IPS-18a (cell line): ENCODE measurements around the gene SPINT2.
A peak's percentile ranks its signal among the peaks of the same experiment; 100 is the strongest.
"Not testable (repeated sequence)": the region's sequence is repeated elsewhere in the genome, so short reads cannot be mapped to it uniquely, and the experiment has no call there.

Experiments
- H3K27ac ChIP-seq: one replicate; pipeline ENCODE4 v1.5.1; 2013; ENCODE audit warnings: low read length
- H3K27me3 ChIP-seq: one replicate; pipeline ENCODE4 v1.6.1; 2013; ENCODE audit warnings: mild to moderate bottlenecking, low read length; ENCODE audit not compliant: control insufficient read depth, insufficient read depth
- H3K36me3 ChIP-seq: one replicate; pipeline ENCODE4 v1.6.1; 2013; ENCODE audit warnings: low read depth, low read length; ENCODE audit not compliant: control insufficient read depth
- H3K4me1 ChIP-seq: one replicate; pipeline ENCODE4 v1.6.1; 2013; ENCODE audit warnings: low read depth, low read length; ENCODE audit not compliant: control insufficient read depth
- H3K4me3 ChIP-seq: one replicate; pipeline ENCODE4 v1.5.1; 2013; ENCODE audit warnings: low read length
- H3K9ac ChIP-seq: one replicate; pipeline ENCODE4 v1.6.1; 2013; ENCODE audit warnings: mild to moderate bottlenecking, low read length, moderate library complexity
- H3K9me3 ChIP-seq: one replicate; pipeline ENCODE4 v1.6.1; 2013; ENCODE audit warnings: low read depth, low read length; ENCODE audit not compliant: control insufficient read depth

Gene SPINT2

GRCh38 chr19:38335949-38336637 lies 71.7 kb downstream of the SPINT2 start:
- no peaks in the 10 kb centered on the region for H3K9me3 ChIP-seq
- H3K36me3 ChIP-seq = no peaks in the 10 kb centered on the region
- H3K9ac ChIP-seq = peak overlapping the region; percentile 61
- no peaks in the 10 kb centered on the region for H3K27me3 ChIP-seq
- no peak overlapping the region for H3K27ac ChIP-seq
- peak overlapping the region; percentile 97 for H3K4me3 ChIP-seq
- H3K4me1 ChIP-seq = peaks cover 5% of the 10 kb centered on the region

- Histone ChIP-seq H3K36me3 (no peaks in the 10 kb centered on the region), H3K9ac (peak overlapping the region; percentile 61), H3K27me3 (no peaks in the 10 kb centered on the region), H3K27ac (no peak overlapping the region), H3K4me1 (peaks cover 5% of the 10 kb centered on the region), H3K4me3 (peak overlapping the region; percentile 97), H3K9me3 (no peaks in the 10 kb centered on the region)
Observed at GRCh38 chr19:38336638-38337359, 72.4 kb downstream of the SPINT2 start.

- Histone ChIP-seq H3K4me1 (peaks cover 5% of the 10 kb centered on the region), H3K9ac (no peak overlapping the region), H3K4me3 (peak overlapping the region; percentile 97), H3K27ac (no peak overlapping the region), H3K36me3 (no peaks in the 10 kb centered on the region), H3K27me3 (no peaks in the 10 kb centered on the region), H3K9me3 (no peaks in the 10 kb centered on the region)
Observed at GRCh38 chr19:38337360-38337653, 72.9 kb downstream of the SPINT2 start.

DNA sequence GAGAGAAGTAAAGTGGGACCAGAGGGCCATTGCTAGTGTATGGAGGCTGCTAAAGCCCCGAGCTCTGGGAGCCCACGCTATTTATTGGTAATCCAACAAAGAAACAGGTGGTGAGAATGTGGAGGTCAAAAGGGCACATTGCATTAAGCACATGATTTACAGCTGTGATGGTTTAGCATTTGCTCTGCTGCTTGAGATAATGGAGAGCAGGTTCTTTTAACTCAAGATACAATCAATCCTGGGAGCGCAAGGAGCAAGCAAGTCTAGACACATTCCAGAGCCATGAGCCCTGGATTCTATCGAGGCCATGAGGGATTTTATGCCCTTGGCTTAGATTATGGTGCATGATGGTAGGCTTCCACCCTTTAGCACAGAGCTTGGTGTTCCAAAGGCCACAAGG lies 74.6 kb downstream of the SPINT2 start:
- not testable (repeated sequence) for H3K9me3 ChIP-seq, H3K27me3 ChIP-seq, H3K4me1 ChIP-seq, H3K4me3 ChIP-seq, H3K9ac ChIP-seq, H3K27ac ChIP-seq, H3K36me3 ChIP-seq

DNA sequence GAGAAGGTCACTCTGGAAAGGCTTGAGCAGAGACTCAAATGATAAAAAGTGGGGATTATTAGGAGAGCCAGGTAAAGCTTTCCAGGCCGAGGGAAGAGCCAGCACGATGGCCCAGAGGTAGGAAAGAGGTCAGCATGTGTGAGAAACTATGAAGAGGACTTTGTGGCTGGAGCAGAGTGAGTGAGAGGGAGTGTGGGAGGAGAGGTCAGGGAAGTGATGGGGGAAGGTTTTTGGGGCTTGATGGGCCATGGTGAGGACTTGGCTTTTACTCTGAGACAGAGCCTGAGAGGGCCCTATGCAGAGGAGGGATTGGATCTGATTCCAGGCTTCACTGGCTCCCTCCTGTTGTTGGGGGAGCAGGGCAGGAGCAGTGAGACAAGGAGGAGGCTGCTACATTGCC lies 76.6 kb downstream of the SPINT2 start:
- Histone ChIP-seq H3K9me3 (no peaks in the 10 kb centered on the region), H3K4me1 (peaks cover 5% of the 10 kb centered on the region), H3K36me3 (no peaks in the 10 kb centered on the region), H3K27me3 (no peaks in the 10 kb centered on the region), H3K9ac (no peak overlapping the region), H3K4me3 (no peak overlapping the region), H3K27ac (no peak overlapping the region)
